NCI-H2107 treated with DMSO at 0.1 percent for 48 hours (cell line): ENCODE measurements around the gene POLR3GL.

Experiments used
- DNase-seq: peaks from one replicate; lab custom pipeline; 2025; ENCODE audit not compliant: unreplicated experiment; lab: John Stamatoyannopoulos, UW

POLR3GL gene

DNA sequence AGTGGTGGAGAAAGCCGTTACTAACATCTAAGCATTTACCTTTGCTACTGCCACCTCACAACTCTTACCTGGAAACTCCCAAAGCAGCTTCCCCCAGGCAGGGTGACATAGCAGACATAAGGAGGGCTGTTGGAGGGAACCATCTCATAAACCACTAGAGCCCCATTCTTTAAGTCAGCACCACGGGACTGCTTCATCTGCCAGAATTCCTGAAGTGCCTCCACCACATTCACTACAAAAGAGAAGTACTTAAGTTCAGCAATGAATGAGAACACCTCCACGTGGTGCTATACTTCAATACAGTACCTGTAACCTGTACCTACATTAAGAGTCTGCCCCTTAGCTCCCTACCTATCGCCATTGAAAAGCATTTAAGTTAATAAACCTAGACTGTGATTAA is 16.9 kb upstream of the POLR3GL start:
- DNase-seq, result peak; percentile 21

DNA sequence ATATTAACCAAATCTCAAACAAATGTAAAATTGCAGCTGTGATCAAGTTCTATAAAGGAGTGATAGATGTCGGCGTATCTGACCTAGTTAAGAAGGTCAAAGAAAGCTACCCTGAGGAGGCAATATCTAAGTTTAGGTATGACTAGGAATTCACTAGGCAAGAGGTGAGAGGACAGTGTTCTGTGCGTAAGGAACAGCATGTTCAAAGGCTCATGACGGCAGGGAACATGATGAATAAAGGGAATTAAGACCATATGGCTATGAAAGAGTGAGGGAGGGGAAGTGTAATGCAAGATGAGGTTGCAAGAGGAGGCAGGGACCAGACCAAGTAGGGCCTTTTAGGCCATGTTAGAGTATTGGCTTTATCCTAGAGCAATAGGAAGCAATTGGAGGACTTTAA is 15.3 kb upstream of the POLR3GL start:
- no peak for DNase-seq

DNA sequence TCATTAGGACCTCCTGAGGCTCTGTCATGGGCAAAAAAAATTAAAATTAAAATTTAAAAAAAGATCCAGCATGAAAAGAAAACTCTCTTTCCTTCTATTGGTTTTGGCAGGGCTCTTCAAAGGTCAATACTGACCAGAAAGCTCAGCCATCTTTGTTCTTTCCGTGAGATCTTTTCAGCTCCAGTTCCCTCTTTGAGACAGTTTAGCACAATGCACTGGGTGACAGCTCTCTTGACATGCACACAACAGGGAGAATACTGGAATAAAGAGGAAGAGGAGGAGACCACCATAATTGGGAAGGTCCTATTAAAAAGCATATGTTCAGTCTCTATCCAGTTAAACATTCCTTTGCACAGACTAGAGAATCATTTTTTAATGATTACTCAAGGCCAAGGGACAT is 13.0 kb upstream of the POLR3GL start:
- no peak for DNase-seq

DNA sequence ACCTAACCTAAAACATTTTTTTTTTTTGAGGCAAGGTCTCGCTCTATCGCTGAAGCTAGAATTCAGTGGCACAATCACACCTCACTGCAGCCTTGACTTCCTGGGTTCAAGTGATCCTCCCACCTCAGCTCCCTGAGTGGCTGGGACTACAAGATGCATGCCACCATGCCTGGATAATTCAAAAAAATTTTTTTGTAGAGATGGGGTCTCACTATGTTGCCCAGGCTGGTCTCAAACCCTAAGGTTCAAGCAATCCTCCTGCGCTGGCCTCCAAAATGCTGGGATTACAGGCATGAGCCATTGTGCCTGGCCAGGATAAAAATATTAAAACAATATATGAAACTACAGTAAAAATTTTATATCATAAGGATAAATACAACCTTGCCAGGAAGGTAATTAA is 11.6 kb upstream of the POLR3GL start:
- no peak for DNase-seq

DNA sequence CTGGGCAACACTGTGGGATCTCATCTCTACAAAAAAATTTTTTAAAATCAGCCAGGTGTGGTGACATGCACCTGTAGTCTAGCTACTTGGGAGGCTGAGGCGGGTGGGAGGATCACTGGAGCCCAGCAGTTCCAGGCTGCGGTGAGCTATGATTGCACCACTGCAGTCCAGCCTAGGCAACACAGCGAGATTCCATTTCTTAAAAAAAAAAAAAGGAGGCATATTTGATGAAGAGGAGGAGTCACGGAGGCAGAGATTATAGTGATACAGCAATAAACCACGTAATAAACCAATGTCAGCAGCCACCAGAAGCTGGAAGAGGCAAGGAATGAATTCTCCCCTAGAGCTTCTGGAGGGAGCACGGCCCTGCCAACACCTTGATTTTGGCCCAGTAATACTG is 10.6 kb upstream of the POLR3GL start:
- no peak for DNase-seq

DNA sequence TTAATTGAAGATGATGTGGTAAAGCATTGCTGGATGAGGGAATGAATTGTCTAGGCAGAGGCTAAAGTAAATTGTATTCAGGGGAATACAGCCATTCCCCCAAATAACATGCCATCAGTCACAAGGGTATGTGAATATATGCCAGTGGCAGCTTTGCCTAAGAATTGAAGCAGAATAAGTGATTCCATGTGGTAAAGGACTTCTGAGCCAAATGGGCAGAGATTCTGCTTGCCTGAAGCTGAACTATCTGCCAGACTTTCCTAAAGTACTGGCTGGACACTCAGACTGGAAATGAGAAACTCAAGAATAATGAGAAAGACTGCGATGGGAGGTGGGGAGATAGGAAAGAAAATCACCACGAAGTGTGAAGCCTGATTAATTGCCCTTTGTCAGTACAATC is 9.1 kb upstream of the POLR3GL start:
- DNase-seq, result no peak

DNA sequence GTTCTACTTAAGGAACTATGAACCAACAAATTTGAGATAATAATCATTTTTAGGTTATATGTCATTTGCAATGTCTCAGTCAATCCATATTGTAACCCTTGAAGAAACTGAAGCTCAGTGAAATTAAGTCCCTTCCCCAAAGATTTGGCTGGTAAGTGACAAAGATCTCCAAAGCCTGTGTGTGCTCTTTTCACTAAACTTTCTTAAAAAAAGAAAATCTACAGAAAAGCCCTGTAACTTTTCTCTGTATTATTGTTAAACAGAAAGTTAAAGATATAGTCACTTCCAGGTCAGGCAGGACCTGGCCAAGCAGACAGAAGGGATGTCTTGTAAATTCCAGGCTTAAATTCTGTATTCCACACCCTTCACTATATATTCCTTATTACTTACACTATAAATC is 8.1 kb upstream of the POLR3GL start:
- DNase-seq, result no peak

DNA sequence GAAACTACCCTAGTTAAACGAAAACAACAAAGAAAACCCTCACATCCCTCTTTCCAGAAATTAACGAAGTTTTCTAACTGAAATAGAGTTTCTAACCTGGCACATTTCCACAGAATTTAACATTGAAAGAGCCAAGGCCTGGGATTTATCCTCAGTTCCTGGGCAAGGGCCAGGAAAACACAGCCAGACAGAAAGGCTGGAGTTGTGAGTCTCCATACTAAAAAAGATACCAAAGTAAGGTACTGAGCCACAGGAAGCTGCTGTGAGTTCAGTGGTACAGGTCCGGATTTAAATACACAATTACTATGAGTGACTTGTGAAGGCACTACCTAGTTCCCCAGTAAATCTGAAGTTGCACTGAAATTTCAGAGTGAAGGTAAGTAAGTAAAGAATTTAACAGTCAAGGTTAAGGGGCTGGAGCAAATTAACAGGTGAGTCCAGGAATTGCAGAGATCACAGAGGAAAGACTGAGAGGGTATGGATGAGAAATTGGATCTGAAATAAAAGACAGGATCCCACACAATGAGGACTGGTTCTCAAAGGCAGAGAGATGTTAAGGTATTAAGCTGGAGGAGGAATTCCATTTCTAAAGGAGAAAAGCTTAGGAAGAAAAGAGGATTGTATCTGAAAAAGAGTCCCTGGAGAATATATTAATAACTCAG is 7.6 kb upstream of the POLR3GL start:
- DNase-seq, result no peak

DNA sequence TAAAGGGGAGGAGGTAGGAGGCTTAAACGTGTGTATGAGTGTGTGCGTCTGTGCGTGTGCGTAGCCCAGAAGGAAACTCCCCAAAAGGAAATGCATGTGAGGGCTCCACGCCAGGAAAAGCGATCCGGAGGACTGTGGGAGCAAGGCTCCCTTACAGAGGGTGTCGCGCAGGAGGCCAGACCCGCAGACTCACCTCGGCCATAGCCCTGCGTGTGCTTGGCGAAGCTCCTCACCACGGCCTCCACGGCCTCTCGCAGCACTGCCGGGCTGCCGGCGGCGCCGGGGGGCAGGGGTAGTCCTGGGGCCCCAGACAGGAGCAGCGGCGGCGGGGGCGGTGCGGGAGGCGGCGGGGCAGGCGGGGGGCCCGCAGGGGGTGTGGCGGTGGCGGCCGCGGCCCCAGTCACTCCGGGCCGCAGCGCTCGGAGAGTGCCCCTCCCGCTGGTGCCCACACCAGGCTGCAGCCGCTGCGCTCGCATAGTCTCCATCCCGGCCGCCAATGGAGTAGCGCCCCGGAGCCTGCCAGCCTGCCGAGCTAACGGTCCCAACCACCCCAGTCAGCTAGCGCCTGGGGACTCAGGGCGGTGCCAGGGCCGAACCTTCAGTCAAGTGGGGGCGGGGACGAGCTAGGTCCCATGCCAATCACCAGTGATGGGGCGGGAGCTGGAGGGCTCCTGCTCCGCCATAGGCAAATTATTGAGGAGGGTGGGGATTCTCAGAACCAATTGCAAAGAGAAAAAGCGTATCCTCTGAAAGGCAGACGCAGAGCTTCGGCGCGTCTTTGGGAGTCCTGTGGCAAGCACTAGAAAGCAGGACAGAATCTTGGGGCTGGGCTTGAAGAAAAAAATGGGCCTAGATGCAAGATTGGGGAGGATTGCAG is 6.8 kb upstream of the POLR3GL start, which contains the start of gene LIX1L:
Gene LIX1L (minus strand): TSS at position 575 of the 877 bp plus-strand sequence. CDS start 90 bp downstream, at position 485.
- peak; percentile 97 for DNase-seq

DNA sequence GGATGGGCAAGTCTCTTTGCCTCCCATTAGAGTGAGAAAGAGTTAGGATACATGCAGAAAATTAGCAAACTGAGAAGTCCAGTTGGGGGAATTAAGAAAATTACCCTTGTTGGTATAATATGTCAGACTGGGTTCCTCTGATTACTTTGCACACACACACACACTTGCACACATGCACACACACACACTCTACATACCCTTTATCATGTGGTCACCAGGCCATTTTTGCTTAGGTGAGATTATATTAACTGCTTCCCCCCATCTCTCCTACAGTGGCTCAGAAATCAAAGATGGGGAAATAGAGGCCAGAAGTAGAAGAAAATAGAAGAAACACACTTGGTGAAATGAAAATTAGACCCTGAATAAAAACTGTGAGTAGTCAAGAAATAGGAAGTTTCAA is 5.8 kb upstream of the POLR3GL start:
- DNase-seq, result no peak

DNA sequence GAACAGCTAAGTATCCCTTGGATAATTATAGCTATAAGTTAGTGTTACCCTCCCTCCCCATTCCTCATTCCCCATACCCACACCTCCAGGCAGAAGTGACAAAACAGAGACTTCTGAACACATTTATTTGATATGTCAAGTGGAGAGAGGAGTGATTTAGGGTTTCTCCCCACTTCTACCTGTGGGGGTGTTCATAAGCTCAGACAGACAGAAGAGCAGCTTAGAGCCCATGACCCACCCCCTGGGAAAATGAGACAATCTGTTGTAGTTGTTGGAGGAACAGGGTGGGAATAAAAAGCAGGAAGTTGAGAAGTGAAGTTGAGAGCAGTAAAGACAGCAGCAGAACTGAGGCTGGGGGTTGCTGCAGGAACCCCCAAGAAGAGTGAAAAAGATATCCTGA is 5.2 kb upstream of the POLR3GL start:
- DNase-seq, result no peak

DNA sequence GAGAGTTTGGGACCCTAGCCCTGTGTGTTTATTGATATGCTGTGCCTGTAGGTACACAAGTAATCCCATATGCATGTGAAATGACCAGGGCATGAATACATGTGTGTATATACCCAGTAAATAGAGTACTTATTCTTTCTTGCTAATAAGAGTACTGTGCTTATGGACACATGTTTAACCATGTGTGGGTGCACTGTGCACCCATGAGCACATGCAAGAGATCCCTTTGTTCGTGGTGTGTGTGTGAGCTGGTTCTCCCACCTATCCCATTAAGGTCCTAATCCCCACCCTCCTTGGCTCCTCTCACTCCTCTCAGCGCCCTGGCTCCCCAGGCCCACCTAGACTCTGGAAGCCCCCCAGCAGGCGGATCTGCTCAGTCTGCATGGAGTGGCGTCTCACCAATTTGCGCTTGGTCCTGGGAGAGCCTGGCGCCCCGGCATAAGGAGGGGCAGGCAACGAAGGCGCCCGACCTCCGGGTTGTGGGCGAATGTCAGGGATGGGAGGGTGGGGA is 4.5 kb upstream of the POLR3GL start:
- no peak for DNase-seq

DNA sequence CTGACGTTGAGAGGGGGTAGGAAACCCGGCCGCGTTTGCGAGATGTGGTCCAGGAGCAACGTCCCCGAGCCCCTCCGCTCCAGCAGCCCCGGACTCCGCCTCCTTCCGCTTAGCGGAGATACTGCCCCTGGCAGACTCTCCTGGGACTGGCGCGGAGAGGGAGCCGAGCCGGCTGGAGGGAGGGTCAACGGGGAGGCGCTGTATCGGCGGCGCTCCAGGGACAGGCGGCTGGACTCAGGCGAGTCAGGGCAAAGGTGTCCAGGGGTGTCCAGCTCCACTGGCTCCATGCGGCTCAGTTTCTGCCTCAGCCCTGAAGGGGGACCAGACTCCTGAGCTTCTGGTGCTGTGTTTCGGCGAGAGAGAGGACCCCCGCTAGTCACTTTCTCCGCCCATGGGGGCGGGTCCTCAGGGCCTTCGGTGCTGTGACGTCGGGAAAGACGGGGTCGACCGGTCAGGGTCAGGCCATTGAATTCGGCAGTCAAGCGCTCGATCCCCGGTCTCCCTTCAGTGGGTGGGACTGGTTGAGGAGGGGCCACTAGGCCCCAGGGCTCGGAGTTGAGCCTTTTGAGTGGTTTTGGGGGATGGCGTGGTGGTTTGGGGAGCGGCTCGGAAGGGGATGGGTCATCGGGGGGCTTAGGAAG is 3.9 kb upstream of the POLR3GL start:
- DNase-seq, result peak; percentile 24

DNA sequence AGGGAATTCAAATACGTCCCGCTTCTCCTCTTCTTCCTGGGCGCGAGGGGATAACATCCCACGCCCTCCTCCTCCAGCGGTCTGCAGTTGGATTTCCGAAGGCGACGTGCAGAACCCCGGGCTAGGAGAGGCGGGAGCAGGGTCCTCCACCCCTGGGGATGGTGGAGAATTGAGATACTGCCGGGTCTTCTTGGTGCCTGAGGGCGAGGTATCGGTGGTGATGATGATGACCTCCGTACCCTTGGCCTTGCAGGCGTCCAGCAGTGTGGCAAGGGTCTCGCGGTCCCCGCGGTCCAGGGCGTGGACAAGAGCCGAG is 3.4 kb upstream of the POLR3GL start:
- no peak for DNase-seq

DNA sequence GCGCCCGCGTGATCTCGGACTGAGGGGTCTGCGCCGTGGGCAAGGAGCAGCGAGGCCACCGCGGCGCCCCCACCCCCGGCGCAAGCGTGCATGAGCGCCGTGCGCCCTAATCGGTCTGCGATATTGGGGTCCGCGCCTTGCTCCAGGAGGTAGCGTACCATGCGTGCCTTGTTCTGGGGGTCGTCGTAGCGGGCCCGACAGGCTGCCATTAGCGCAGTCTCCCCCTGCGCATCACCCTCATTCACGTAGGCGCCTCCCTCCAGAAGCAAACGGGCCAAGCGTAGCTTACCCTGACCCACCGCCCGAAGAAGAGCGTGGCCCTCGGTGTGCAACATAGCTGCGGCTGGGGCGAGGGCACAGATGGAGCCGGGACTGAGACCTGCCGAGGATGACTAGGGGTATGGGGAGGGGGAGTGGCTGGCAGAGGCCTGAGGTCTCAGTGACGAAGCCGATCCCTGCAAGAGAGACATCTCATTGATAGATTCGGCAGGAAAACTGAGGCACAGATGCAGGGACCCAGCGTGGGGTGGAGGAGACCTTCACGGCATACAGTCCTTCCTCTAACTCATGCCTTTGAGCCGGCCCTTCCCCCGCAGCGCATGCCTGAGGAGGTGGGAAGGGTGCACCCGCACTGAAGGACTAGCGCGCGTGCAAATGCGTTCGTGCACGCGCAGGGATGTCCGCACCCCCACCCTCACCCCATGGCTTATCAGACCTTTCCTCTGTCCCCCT is 2.9 kb upstream of the POLR3GL start:
- DNase-seq, result no peak

DNA sequence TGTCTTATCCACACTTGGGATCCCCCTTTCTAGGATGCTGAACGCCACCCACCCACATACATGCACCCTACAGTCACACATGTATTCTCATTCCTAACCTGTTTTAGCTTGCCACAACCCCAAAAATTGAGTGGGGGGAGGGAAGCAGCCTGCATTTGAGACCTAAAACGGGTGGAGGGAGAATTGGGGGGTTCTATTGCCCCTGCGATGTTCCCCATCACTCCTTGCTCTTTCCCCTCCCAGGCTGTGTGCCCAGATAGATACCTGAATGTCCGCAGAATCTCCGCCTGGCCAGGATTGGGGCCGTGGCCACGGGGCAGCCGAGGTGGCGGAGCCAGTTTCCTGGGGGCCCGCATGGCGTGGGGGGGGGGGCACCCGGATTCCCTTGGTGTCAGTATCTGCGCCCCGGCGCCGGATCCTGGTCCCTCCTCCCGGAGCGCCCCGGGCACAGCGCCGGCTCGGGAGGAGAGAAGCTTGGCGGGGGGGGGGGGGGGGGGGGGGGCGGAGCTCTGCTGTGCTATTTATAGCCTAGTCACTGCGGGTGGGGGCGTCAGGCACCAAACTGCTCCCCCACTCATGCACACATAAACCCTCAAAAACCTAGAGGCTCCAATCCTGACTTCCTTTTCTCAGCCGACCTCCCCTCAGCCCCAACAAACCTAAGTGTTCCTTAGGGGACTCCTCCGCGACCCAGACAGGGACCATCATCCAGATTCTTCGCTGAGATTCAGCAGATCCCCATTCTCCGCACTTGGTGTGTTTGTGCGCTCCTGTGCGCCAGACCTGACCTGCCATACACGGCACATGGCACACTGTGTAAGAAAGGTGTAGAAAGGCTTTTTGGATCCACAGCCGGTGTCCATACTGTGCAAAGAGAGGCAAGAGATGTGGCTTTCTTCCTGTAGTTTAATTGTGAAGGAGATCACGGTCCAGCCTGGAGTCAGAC is 2.1 kb upstream of the POLR3GL start:
- DNase-seq, result no peak

DNA sequence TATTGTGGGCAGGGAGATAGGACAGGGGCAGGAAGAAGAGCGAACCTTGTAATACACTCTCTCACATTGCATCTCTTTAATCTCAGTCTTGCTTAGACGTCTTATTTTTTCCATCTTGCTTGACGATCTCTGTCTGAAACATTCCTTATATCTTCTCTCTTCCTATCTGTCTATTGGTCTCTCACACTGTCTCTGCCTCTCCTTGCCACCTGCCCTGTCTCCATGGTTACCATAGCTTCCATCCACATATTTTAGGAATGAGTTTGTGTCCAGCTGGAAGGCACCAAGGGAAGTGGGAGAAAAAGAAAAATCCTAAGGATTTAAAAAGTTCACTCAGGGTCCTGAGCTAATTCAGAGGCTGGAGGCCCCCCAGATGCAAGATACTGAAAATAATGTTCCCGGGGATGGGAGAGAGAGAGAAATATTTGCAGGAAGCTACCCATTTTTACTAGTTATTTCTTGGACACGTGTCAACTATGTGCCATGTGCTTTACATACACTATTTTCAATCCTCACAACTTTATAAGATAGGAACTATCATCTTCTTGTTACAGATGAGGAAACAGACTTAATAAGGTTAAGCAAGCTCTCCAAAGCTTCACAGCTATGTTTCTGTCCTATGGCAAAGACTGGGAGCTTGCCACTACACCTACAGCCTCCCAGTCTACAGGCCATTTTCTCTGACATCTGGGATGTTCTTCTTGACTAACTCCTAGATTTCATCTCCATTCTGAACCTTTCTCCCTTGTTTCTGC is 1.0 kb upstream of the POLR3GL start:
- DNase-seq, result no peak

DNA sequence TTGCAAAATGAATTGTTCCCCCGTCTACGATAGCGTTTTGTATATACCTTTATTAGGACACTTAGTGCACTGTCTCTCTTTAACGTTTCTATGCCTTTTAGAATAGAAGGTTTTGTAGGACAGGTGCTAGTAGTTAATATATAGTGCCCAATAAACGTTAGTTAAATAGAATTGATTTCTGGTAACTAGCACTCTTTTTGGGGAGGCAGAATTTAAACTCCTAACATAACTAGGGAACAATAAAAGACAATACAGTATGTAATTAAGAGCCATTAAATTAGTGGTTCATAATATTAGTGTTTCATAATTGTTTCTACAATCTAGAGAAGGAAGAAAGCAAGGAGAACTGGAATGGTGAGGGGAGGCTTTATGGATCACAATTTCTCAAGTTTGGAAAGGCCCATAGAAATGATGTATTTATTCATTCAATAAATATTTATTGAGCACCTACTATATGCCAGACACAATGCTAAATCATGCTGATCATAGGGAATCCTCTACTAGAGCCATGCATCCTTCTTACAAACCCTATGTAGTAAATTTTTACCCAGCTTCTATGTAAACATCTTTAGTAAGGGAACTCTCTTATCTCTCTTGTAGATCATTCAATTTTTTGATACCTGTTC is 742 bp downstream of the POLR3GL start:
- no peak for DNase-seq

DNA sequence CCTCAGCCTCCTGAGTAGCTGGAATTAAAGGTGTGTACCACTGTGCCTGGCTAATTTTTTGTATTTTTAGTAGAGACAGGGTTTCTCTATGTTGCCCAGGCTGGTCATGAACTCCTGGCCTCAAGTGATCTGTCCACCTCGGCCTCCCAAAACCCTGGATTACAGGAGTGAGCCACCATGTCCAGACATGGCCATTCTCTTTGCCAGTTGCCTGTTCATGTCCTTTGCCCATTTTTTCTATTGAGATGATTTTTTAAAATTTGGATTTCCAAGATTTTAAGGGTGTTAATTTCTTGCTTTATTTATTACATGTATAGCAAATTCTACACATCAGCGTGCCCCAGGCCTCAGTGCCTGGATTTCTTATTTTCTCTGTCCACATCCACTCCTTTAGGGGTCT is 2.8 kb downstream of the POLR3GL start:
- DNase-seq, result no peak
